ENCODE measurements around the gene ACTA2. TPM values are rescaled to one million over a fixed set of nuclear protein-coding genes. Genes with fewer than 3 reads are reported as not detected.

The ACTA2 gene
- total RNA-seq, 1 experiment from 2014 or later, result 52.2 TPM

DNA sequence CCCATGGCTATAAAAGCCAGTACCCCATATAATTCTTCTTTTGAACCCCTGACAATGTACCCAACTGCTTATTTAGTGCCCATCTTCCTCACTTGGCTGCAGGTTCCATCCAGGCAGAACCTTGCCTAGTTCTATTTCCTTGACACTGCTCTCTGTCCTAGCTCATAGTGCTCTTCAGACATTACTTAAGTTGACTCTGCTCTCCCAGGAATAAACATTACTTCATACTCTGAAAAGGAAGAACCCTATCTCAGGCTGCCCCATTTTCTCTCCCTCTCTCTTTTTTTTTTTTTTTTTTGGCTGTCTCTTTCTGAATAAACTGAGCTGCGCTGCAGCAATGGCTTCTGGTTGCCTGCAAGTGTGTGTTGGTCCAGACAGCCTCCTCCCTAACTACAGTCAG lies 21.0 kb downstream of the ACTA2 start:
- intact Hi-C loops (cut with micrococcal nuclease; ENCODE audit: unreplicated experiment), result loop anchor here (10.0 kb wide), 1 partner anchor 247 kb away; no protein-coding TSS in a partner anchor
- Histone ChIP-seq H3K4me3 (ENCODE audit: low read depth, low read length, poor library complexity, severe bottlenecking) (no peak overlapping the region), H3K4me1 (ENCODE audit: insufficient read depth, low read length, poor library complexity, severe bottlenecking) (peaks cover 27% of the 10 kb centered on the region), H3K36me3 (ENCODE audit: insufficient read depth, low read length, poor library complexity, severe bottlenecking) (peaks cover 8% of the 10 kb centered on the region), H3K9me3 (ENCODE audit: low read depth, low read length, poor library complexity, severe bottlenecking) (no peaks in the 10 kb centered on the region), H3K27ac (ENCODE audit: low read depth, low read length, poor library complexity, severe bottlenecking) (no peak overlapping the region), H3K27me3 (replicated peaks; ENCODE audit: insufficient read depth, low read depth, low read length, poor library complexity) (no peaks in the 10 kb centered on the region)
- no peak for DNase-seq (ENCODE audit: low spot score)
- ChIA-PET CTCF (interaction anchor here (0.6 to 3.7 kb wide), 4 partner anchors 54 to 366 kb away, joined by 3 to 74 read pairs (median 4); no protein-coding TSS in a partner anchor), POLR2A (ENCODE audit: low non-redundant PET) (no interaction called here)
- TF ChIP-seq EZH2 (IDR thresholded peaks at IDR 0.05; ENCODE audit: borderline replicate concordance, low read depth, low read length, poor library complexity, severe bottlenecking), result no peak
- TF ChIP-seq, protein P1, sequence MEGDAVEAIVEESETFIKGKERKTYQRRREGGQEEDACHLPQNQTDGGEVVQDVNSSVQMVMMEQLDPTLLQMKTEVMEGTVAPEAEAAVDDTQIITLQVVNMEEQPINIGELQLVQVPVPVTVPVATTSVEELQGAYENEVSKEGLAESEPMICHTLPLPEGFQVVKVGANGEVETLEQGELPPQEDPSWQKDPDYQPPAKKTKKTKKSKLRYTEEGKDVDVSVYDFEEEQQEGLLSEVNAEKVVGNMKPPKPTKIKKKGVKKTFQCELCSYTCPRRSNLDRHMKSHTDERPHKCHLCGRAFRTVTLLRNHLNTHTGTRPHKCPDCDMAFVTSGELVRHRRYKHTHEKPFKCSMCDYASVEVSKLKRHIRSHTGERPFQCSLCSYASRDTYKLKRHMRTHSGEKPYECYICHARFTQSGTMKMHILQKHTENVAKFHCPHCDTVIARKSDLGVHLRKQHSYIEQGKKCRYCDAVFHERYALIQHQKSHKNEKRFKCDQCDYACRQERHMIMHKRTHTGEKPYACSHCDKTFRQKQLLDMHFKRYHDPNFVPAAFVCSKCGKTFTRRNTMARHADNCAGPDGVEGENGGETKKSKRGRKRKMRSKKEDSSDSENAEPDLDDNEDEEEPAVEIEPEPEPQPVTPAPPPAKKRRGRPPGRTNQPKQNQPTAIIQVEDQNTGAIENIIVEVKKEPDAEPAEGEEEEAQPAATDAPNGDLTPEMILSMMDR (conservative IDR thresholded peaks at IDR 0.05; ENCODE audit: low read depth, low read length), result no peak
- BruUV-seq (replicated peaks), result no TSS peak

GRCh38 chr10:88928254-88928653 lies 24.3 kb downstream of the ACTA2 start:
- H3K27me3 ChIP-seq (replicated peaks; ENCODE audit: insufficient read depth, low read depth, low read length, poor library complexity), result no peaks in the 10 kb centered on the region
- no peak for DNase-seq (ENCODE audit: low spot score)
- H3K27ac ChIP-seq (ENCODE audit: low read depth, low read length, poor library complexity, severe bottlenecking), result no peak overlapping the region
- no peaks in the 10 kb centered on the region for H3K9me3 ChIP-seq (ENCODE audit: low read depth, low read length, poor library complexity, severe bottlenecking)
- intact Hi-C loops (cut with micrococcal nuclease; ENCODE audit: unreplicated experiment), result no loop called here
- H3K4me3 ChIP-seq (ENCODE audit: low read depth, low read length, poor library complexity, severe bottlenecking), result no peak overlapping the region
- TF ChIP-seq, protein P1 (conservative IDR thresholded peaks at IDR 0.05; ENCODE audit: low read depth, low read length), result no peak
- TF ChIP-seq EZH2 (IDR thresholded peaks at IDR 0.05; ENCODE audit: borderline replicate concordance, low read depth, low read length, poor library complexity, severe bottlenecking), result no peak
- peaks cover 14% of the 10 kb centered on the region for H3K4me1 ChIP-seq (ENCODE audit: insufficient read depth, low read length, poor library complexity, severe bottlenecking)
- ChIA-PET CTCF (no interaction called here), POLR2A (ENCODE audit: low non-redundant PET) (no interaction called here)
- no TSS peak for BruUV-seq (replicated peaks)
- peaks cover 18% of the 10 kb centered on the region for H3K36me3 ChIP-seq (ENCODE audit: insufficient read depth, low read length, poor library complexity, severe bottlenecking)

DNA sequence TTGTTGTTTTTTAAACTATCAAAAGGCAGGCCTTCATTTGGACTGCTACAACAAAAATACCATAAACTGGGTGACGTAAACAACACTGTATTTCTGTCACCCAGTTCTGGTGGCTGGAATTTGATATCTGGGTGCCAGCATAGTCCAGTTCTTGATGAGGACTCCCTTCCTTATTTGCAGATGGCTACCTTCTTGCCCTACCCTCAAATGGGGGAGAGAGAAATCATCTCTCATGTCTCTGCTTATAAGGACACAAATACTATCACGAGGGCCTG lies 25.2 kb downstream of the ACTA2 start:
- no peak overlapping the region for H3K27ac ChIP-seq (ENCODE audit: low read depth, low read length, poor library complexity, severe bottlenecking)
- no peak for TF ChIP-seq EZH2 (IDR thresholded peaks at IDR 0.05; ENCODE audit: borderline replicate concordance, low read depth, low read length, poor library complexity, severe bottlenecking)
- TF ChIP-seq, protein P1 (conservative IDR thresholded peaks at IDR 0.05; ENCODE audit: low read depth, low read length), result no peak
- peaks cover 12% of the 10 kb centered on the region for H3K4me1 ChIP-seq (ENCODE audit: insufficient read depth, low read length, poor library complexity, severe bottlenecking)
- CTCF ChIA-PET, result no interaction called here
- H3K9me3 ChIP-seq (ENCODE audit: low read depth, low read length, poor library complexity, severe bottlenecking), result no peaks in the 10 kb centered on the region
- no peak for DNase-seq (ENCODE audit: low spot score)
- peaks cover 27% of the 10 kb centered on the region for H3K36me3 ChIP-seq (ENCODE audit: insufficient read depth, low read length, poor library complexity, severe bottlenecking)
- intact Hi-C loops (cut with micrococcal nuclease; ENCODE audit: unreplicated experiment), result no loop called here
- no TSS peak for BruUV-seq (replicated peaks)
- no peak overlapping the region for H3K4me3 ChIP-seq (ENCODE audit: low read depth, low read length, poor library complexity, severe bottlenecking)
- POLR2A ChIA-PET (ENCODE audit: low non-redundant PET), result no interaction called here
- H3K27me3 ChIP-seq (replicated peaks; ENCODE audit: insufficient read depth, low read depth, low read length, poor library complexity), result no peaks in the 10 kb centered on the region

Data from A673 (cell line).